SK-N-SH treated with all-trans-retinoic acid at 6 μM for 48 hours (cell line): ENCODE data around the gene AHCYL2.

ENCODE experiments used
- BACH2 ChIP-seq: fragments of 250-450 bp; sonication (Bioruptor Pico); IDR thresholded peaks from 2 replicates; pipeline ENCODE4 v1.9.0; 2021; ENCODE audit warnings: mild to moderate bottlenecking, borderline replicate concordance
- CREB5 ChIP-seq: fragments of 250-450 bp; sonication (Bioruptor Pico); IDR thresholded peaks from 2 replicates; pipeline ENCODE4 v1.5.1; 2020; ENCODE audit warnings: low read depth, mild to moderate bottlenecking, moderate library complexity
- GLIS3 ChIP-seq: fragments of 250-450 bp; sonication (Bioruptor Pico); IDR thresholded peaks from 2 replicates; pipeline ENCODE4 v1.5.0; 2020; ENCODE audit warnings: mild to moderate bottlenecking, moderate library complexity
- ISL1 ChIP-seq: fragments of 250-450 bp; sonication (Bioruptor Pico); IDR thresholded peaks from 2 replicates; pipeline ENCODE4 v2.1.2; 2022; ENCODE audit warnings: mild to moderate bottlenecking, moderate library complexity
- OSR1 ChIP-seq: fragments of 250-450 bp; sonication (Bioruptor Pico); IDR thresholded peaks from 2 replicates; pipeline ENCODE4 v1.8.0; 2022; ENCODE audit warnings: moderate library complexity, mild to moderate bottlenecking, inconsistent platforms
- PATZ1 ChIP-seq: fragments of 250-450 bp; sonication (Bioruptor Pico); IDR thresholded peaks from 2 replicates; pipeline ENCODE4 v1.8.0; 2020; ENCODE audit warnings: mild to moderate bottlenecking, moderate library complexity, borderline replicate concordance
- PPARA ChIP-seq: fragments of 250-450 bp; sonication (Bioruptor Pico); IDR thresholded peaks from 2 replicates; pipeline ENCODE4 v1.5.0; 2020; ENCODE audit warnings: mild to moderate bottlenecking, borderline replicate concordance
- RARB ChIP-seq: fragments of 250-450 bp; sonication (Bioruptor Pico); IDR thresholded peaks from 2 replicates; pipeline ENCODE4 v1.8.0; 2021; ENCODE audit warnings: mild to moderate bottlenecking, moderate library complexity
- TOX ChIP-seq: fragments of 250-450 bp; sonication (Bioruptor Pico); IDR thresholded peaks from 2 replicates; pipeline ENCODE4 v1.8.0; 2021; ENCODE audit warnings: mild to moderate bottlenecking, moderate library complexity, borderline replicate concordance
- TSHZ2 ChIP-seq: fragments of 250-450 bp; sonication (Bioruptor Pico); IDR thresholded peaks from 2 replicates; pipeline ENCODE4 v1.5.0; 2020; ENCODE audit warnings: mild to moderate bottlenecking, moderate library complexity
- ZFP30 ChIP-seq: fragments of 450-650 bp; formaldehyde crosslinking; IDR thresholded peaks from 2 replicates; pipeline ENCODE4 v1.5.0; 2022; ENCODE audit warnings: mild to moderate bottlenecking, moderate library complexity
- ZNF565 ChIP-seq: fragments of 450-650 bp; formaldehyde crosslinking; conservative IDR thresholded peaks from 2 replicates; pipeline ENCODE4 v1.5.0; 2020; ENCODE audit warnings: low read depth, mild to moderate bottlenecking, moderate library complexity
- ZNF70 ChIP-seq: fragments of 450-650 bp; formaldehyde crosslinking; IDR thresholded peaks from 2 replicates; pipeline ENCODE4 v1.5.0; 2020; ENCODE audit warnings: mild to moderate bottlenecking, moderate library complexity

- TF ChIP-seq GLIS3 (CRISPR knock-in tag) (no peak), TSHZ2 (CRISPR knock-in tag) (no peak), ISL1 (no peak), TOX (no peak), PATZ1 (CRISPR knock-in tag) (no peak), RARB (no peak), PPARA (CRISPR knock-in tag) (no peak), ZFP30 (no peak), ZNF70 (CRISPR knock-in tag) (no peak), BACH2 (no peak), ZNF565 (CRISPR knock-in tag) (no peak), OSR1 (CRISPR knock-in tag) (no peak), CREB5 (CRISPR knock-in tag) (no peak)
These were observed 213.5 kb downstream of the AHCYL2 start for GRCh38 chr7:129438281-129438838.
